Suppressor macrophage (primary cell): ENCODE data around the gene ATXN7L1.
"Not testable (repeated sequence)": the region's sequence is repeated elsewhere in the genome, so short reads cannot be mapped to it uniquely, and the experiment has no call there.

Experiments
- DNase-seq, 4 experiments: peaks; one replicate each; pipeline ENCODE4 v3.0.0-alpha.2; 2020 to 2022

ATXN7L1 gene

DNA sequence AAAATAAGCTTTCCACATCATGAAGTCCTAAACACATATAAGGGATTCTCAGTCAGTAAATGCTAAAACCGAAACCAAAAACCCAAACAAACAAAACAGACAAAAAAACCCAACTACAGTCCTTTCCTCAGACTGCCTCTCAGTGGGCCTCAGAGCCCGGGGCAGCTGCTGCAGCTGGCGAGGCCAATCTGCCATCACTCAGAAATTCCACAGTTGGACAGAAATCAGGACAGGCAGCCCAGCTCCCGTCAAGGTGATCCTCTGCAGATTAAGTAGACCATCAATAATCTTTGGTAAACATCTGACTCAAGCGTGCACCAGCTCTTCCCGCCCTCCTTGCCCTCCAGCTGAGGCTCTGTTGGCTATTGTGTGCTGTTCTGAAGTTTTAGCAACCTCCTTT is 142.2 kb downstream of the ATXN7L1 start:
- no peak for DNase-seq

DNA sequence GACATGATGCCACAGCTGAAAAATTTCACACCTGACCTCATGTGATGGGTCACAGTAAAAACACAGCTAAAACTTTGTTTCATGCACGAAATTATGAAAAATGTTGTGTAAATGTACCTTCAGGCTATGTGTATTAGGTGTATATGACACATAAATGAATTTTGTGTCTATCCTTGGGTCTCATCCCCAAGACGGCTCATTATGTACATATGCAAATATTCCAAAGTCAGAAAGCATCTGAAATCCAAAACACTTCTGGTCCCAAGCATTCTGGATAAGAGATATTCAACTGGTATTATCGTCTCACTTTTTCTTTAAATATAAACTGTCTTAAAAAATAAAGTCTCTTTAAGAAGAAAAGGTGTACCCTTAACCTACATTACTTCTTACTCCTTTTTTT is 145.4 kb downstream of the ATXN7L1 start:
- no peak for DNase-seq

DNA sequence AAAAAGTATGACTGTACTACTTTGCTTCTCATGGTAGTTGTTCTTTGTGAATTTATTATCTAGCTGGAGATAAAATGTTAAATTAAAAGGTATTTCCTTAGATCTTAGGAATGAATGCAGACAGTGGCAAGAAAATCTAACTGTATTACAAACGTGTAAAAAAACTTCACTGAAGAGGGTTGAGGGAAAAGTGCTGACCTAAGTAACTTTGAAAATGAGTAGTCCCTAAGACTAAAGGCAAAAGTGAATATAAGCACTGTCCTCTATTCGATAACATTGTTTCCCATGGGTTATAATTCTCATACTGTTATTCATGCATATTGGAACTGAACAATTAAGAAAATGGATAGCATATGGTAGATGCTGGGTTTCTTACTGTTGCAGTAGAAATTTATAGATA is 148.4 kb downstream of the ATXN7L1 start:
- no peak for DNase-seq

DNA sequence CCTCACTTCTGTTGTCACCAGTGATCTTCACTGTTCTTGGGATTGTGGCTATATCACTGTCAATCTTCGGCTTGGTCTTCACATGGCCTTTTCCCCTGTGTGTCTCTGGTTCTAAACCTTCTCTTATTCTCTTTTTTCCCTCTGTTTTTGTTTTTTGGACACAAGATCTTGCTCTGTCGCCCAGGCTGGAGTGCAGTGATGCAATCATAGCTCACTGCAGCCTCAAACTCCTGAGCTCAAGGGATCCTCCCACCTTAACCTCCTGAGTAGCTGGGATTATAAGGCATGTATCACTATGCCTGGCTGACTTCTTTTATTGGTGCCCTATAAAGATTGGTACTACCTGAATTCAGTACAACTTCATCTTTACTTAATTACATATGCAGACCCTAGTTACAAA is 151.7 kb downstream of the ATXN7L1 start:
- no peak for DNase-seq

DNA sequence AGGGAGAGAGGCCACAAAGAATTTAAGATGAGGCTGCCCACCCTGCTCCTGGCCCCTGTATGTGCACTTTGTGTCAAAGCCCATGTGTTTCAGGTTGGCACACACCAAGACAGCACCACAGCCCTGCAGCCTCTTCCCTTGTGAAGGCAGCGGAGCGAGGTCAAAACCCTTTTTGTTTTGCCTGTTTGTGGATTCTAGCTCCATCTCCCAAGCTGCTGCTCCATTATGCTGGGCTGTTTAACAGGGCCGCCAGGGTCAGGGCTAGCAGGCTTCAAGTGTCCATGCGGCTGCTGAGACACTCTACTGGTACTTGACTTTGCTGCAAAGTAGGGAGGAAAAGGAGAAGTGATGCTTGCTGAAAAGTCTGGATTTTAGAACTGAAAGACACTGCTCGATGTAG is 152.8 kb downstream of the ATXN7L1 start:
- no peak for DNase-seq

DNA sequence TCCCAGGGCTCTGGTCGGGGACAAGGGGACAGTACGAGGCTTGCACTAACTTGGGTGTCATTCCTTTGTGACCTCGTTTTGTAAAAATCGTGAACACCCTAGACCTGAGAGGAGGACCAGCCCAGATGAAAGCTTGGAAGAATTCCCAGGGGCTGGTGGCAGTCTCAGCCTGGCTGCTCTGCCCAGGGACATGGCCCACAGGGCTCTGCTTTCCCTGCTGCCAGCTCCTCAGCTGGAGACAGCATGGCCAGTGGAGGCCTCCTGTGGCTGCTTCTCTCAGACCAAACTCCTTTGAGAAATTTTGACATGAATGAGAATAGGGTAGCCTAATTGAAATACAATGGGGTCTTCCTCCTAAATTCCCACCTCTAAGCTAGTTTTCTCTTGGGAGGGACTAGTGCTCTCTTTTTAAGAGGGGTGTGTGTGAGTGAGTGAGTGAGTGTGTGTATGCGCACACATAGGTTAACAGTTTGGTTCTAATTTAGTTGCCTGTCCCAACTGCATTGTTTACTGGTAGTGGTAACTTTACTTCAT is 154.8 kb downstream of the ATXN7L1 start:
- no peak for DNase-seq

DNA sequence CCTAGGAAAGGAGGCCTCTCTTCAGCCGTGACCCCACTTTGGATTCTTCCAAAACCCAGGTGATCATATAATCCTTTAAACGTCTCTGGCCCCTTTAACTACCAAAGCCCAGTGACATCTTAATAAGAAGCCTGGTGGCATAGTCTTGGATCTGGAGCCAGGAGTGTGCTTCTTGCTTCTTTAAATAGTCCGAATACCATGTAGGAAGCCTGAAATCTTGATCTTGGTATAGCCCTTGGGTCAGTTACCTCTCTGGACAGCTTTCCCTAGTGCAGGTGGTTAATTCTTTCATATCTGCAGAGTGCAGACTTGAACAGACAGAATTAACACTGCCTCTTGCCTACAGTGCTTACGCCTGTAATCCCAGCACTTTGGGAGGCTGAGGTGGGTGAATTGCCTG is 156.5 kb downstream of the ATXN7L1 start:
- DNase-seq = no peak

DNA sequence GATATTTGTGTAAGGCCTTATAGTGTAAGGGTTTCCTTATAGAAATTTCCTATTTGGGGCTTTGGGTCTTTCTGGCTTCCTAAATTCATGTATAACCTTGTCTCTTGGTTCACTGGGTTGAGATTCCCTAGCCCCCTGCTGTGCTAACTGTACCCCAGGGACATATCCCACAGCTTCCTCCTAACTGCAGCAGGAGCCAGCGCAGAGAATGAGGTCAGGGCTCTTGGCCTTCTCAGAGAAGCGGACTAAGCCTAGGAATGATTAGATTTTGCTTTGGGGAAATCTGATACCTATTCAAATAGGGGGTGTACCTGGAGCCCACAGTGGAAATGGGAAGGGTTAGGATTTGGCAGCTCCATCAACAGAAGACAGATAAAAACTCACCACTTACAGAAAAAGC is 157.0 kb downstream of the ATXN7L1 start:
- DNase-seq = peak in 1 of 4 experiments; percentile 23

DNA sequence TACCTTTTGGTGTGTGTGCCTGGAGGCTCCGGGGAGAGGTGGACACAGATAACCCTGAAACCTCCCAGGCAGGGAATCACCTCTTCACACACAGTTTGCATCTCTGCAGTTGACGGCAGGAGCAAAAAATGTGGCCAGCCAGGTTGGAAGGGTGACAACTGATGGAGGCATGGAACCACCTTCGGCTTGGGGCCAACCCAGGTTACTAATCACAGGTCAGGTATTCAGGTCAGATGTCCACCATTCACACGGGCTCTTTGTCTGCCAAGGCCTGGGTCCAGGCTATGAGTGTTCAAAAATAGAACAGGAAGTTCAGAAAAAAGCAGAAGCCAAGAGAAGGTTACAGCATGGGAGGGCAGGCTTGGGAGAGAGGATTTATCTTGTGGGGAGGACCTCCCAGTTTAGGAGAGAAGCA is 157.9 kb downstream of the ATXN7L1 start:
- peak; percentile 50 to 68 (median 64) for DNase-seq

DNA sequence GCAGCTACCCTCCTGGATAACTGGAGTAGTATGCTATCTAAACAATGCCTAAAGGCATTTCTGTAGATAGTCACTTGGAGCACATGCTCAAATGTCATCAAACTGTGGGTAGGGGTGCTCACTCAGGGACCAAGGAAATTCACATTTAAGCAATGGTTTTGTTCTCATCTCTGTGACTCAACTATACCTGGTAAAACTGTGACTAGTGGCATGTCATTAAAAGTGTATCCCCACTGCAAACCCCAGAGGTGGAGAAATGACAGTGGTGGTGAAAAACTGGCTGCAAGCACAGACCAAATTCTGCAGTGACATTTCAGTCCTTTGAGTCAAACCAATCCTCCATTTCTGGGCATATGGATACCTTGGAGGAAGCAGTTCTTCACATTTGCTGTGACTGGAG is 160.9 kb downstream of the ATXN7L1 start:
- no peak for DNase-seq

DNA sequence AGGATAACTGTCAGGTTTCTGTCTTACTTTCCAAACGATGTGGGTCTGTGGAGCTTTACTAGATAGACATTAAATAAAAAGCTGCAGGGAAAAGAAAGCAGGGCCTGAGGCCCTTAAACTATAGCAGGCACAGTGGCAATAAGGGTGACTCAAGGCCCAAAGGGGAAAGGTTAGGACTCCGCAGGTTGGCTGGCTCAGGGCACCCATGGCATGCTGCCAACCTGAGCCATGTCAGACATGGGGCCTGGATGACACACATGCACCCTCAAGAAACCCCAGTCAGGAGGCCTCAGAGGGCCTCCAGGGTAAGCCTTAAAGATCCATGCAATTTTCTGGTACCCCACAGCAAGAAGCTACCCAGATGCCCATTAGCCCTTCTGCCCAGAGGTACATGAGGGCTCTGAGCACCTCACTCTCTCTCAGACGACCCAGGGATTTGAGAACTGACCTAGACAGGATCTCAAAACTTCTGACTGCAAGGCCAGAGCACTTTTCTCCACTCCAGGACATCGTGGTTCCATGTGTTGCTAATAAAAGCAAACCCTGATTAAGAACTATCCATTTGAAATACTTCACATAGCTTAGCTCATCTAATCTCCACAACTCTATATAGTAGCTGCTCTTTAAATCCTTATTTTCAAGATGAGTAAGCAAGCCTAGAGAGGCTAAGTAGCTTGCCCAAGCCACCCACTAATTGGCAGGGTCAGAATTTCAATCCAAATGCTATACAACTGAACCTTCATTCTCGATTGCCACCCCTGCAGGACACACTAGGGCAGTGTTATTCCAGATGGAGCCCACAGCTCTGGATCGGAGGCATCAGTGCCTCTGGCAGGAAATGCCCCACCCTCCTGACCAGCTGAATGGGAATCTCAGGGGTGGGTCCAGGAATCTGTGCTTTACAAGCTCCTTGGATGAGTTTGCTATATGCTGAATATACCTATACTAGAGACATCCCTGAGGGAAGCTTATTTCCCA is 162.6 kb downstream of the ATXN7L1 start:
- DNase-seq = peak in 1 of 4 experiments; percentile 7

DNA sequence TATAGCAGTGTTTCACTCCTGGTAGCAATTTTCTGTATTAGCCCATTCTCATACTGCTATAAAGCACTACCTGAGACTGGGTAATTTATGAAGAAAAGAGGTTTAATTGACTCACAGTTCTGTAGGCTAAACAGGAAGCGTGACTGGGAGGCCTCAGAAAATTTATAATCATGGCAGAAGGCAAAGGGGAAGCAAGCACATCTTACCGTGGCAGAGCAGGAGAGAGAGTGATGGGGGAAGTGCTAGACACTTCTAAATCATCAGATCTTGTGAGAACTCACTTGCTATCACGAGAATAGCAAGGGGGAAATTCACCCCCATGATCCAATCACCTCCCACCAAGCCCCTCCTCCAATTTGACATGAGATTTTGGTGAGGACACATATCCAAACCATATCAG is 163.5 kb downstream of the ATXN7L1 start:
- peak; percentile 50 to 76 (median 63) for DNase-seq

DNA sequence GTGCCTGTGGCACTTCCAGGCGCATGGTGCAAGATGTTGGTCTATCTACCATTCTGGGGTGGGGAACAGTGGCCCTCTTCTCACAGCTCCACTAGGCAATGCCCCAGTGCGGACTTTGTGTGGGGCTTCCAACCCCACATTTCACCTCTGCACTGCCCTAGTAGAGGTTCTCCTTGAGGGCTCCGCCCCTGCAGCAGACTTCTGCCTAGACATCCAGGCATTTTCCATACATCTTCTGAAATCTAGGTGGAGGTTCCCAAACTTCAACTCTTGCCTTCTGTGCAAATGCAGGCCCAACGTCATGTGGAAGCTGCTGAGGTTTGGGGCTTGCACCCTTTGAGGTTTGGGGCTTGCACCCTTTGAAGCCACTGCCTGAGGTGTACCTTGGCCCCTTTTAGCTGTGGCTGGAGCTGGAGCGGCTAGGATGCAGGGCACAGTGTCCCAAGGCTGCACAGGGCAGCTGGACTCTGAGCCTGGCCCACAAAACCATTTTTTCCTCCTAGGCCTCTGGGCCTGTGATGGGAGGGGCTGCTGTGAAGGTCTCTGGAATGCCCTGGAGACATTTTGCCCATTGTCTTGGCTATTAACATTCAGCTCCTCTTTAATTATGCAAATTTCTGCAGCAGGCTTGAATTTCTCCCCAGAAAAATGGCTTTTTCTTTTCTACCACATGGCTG is 164.5 kb downstream of the ATXN7L1 start:
- DNase-seq = no peak

DNA sequence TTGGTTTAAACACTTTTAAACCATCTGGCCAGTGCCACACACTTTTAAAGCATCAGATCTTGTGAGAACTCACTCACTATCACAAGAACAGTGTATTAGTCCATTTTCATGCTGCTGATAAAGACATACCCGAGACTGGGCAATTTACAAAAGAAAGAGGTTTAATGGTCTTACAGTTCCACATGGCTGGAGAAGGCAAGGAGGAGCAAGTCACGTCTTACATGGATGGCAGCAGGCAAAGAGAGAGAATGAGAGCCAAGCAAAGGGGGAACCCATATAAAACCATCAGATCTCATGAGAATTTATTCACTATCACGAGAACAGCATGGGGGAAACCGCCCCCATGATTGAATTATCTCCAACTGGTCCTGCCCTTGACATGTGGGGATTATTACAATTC is 165.7 kb downstream of the ATXN7L1 start:
- not testable (repeated sequence) for DNase-seq

DNA sequence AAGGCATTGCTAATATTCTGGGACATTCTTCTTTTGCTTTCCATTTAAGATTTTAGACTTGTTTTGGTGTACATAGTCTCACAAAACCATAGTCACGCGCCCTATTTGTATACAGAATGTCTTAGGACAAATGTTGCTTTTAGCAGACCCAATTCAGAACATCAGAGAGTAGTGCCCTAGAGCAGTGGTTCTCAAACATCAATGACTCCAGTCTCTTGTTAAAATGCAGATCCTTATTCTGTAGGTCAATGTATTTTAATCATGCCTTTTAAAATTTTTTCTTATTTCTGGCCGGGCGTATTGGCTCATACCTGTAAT is 167.7 kb downstream of the ATXN7L1 start:
- no peak for DNase-seq

DNA sequence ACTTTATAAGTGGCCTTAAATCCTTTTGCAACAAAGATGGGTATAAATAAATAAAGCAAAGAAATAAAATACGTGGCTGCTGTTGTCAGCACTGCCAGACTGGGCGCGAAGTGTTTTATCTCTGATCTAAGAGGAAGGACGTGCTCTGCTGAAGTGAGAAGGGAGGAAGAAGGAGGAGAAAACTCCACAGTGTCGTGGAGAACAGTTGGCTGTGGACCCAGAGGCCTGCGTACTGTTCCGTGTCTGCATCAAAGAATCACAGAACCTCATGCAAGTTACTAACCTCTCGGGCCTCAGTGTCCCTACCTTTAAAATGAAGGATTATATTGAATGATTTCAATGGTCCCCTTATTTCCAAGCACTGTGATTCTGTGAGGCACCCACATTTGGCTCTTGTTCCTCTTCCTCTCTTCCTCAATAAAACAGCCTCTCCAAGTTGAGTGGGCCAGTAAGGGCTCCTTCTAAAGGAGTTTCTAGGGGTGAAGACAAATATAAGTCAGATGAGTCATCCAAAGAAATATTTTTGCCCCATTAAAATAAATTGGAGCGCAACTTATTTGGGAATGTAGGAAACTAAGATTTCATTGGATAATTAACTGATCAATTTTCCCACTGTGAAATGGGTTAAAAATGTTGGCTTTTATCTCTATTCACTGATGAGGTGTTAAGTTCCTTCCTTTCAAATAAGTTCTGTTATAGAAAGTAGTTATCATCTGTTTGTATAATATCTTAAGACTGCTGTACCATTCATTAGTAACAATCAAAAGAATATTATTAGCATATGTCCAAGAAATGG is 168.2 kb downstream of the ATXN7L1 start:
- DNase-seq = peak; percentile 18 to 59 (median 46)

DNA sequence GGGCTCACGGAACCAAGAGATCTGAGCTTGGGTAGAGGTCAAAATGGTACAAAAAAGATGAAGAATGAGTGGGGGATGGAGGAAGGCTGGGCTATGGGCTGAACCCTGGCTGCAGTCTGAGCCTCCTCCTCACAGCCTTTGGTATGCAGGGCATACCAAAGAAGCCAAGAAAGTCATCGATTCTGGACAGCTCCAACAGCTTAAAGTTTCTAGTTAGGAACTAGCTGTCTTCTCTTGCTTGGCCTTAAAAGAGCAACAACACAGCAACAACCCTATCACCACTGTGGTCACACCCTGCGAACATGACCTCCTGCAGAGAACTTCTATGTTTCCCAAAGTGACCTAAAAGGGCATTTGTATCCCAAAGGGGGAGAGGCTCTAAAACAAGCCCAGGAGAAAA is 169.0 kb downstream of the ATXN7L1 start:
- DNase-seq = no peak

DNA sequence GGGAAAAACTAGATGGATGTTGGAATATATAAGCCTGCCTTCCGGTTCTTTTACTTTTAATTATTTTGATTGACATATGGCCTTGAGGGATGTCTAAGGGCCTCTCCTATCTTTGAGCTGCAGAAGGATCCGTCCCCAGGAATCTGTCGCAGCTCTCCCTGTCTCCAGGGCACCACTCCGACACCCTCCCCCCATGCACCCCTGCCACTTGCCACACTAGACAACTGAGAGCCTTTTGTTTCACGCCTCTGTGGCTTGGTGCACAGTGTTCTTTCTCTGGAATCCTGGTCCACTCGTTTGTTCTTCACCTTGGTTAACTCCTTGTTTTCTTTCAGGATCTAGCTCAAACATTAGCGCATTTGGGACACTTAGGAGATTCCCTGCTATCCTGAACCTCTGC is 171.0 kb downstream of the ATXN7L1 start:
- DNase-seq = no peak

DNA sequence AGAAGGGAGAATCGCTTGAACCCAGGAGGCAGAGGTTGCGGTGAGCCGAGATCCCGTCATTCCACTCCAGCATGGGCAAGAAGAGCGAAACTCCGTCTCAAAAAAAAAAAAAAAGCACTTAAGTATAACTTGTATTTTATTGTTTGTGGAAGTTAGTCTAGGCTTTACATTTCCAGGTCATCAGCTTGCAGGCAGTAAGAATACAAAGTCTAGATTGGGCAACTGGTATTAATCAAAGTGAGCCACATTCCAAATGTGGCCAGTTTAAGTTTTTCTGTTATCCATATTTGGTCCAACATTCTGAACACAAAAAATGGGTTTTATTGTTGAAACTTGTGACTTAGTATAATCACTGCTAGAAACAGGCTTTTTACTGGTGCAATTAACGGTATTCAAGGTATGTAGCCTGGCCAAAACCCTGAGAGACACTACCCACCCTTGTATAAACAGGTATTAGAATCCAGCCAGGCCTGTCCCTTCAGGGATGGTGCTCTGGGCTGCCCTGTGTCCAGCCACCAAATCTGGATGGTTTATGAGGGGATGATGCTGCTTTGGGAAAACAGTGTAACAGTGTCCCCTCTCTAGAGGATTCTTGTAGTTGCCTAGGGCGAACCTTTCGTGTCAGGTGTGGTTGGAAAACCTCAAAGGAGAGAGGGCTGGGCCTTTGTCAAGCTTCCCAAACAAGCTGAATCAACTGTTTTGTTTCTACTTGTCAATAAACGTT is 173.0 kb downstream of the ATXN7L1 start:
- no peak for DNase-seq

DNA sequence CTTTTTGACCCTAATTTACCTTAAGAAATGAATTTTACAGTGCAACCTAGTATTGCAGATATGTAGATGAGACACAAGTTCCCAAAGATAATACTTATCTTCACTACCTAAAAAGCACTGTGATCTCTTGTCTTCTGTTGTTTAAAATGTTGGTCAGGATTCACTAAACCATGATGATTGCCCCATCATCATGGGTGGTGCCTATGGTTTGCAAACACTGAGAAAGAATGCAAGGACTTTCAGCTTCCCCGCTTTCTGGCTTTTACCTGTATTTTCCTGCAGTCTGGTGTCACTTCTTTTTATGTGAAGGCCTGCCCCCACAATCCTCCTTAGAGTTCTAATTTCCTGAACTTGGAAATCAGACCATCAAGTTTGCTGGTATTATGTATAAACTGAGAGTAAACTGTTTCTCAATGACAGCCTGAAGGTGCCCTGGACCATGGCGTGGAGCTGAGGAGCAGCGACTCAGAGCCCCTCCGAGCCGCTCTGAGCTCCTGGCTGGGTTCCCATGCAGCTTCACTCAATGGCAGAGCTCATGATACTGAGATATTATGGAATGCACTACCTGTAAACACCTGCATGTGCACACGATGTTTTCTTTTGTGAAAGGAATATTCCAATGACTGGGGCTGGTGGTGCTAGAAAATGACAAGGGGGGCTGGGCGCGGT is 176.7 kb downstream of the ATXN7L1 start:
- no peak for DNase-seq

DNA sequence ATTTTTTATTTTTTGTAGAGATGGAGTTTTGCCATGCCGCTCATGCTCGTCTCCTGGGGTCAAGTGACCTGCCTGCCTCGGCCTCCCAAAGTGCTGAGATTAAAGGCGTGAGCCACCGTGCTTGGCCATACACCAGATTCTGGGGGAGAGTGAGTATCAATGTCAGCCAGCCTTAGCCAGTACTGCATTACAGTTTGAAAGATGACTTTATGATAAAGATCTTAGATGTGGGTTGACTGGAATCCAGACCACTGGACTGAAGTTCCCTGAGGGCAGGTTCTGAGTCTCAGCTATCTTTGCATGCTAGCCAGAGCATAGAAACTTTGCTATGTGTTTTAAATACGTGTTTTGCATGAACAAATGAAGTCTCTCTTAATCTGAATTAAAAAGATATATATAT is 177.9 kb downstream of the ATXN7L1 start:
- DNase-seq = no peak

DNA sequence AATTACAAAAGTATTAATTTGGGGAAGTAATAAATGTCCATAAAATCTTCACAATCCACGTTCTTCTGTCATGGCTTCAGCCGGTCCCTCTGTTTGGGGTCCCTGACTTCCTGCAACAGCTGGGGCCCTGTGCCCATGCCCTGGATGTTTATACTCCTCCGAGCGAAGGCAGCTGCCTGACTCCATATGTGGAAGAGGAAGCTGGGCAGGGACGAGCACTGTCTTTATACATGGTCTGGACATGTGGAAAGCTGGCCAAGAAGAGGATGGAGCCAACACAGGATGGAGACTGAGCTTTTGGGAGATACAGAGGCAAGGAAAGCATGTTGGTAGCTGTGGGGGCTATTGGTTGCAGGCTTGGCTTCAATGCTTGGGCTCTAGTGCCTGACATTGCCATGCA is 178.6 kb downstream of the ATXN7L1 start:
- no peak for DNase-seq
